Measurements from ENCODE around the gene DCLK1. TPM values are rescaled to one million over a fixed set of nuclear protein-coding genes. Genes with fewer than 3 reads are reported as not detected.

Gene DCLK1
- total and polyA plus RNA-seq, 4 experiments from 2014 or later: not detected

GRCh38 chr13:35768551-35768950 is 362.6 kb downstream of the DCLK1 start:
- CTCF ChIA-PET (ENCODE audit: partially characterized antibody): no interaction called here
- H3K9me3 Mint-ChIP-seq: peaks cover 0 to 3% (median 0%) of the 10 kb centered on the region in 8 donors

GRCh38 chr13:35768073-35768472 is 363.1 kb downstream of the DCLK1 start:
- no peaks in the 10 kb centered on the region for H3K36me3 Mint-ChIP-seq
- H3K27ac Mint-ChIP-seq: no peak overlapping the region
- CTCF ChIA-PET (ENCODE audit: partially characterized antibody): no interaction called here
- no peaks in the 10 kb centered on the region for H3K4me1 Mint-ChIP-seq
- DNase-seq: no peak
- Histone ChIP-seq H3K9me3 (ENCODE audit: control insufficient read depth in 1 of 2, low read length in 2 of 2) (no peaks in the 10 kb centered on the region), H3K27ac (ENCODE audit: low read depth, low read length) (no peak overlapping the region), H3K4me3 (ENCODE audit: low read length in 2 of 2) (no peak overlapping the region), H3K36me3 (ENCODE audit: insufficient read depth, low read length) (no peaks in the 10 kb centered on the region), H3K27me3 (ENCODE audit: insufficient read depth, low read length) (no peaks in the 10 kb centered on the region), H3K4me1 (ENCODE audit: insufficient read depth, low read length) (no peaks in the 10 kb centered on the region)
- H3K9me3 Mint-ChIP-seq: peaks cover 0 to 3% (median 0%) of the 10 kb centered on the region in 8 donors
- no peaks in the 10 kb centered on the region for H3K27me3 Mint-ChIP-seq
- no peak overlapping the region for H3K4me3 Mint-ChIP-seq
- POLR2A ChIA-PET (ENCODE audit: partially characterized antibody): no interaction called here
- intact Hi-C loops (cut with micrococcal nuclease): no loop called here

More at GRCh38 chr13:35768551-35768950, 362.6 kb downstream of the DCLK1 start:
- Mint-ChIP-seq H3K4me3 (no peak overlapping the region), H3K27me3 (no peaks in the 10 kb centered on the region), H3K4me1 (no peaks in the 10 kb centered on the region), H3K27ac (no peak overlapping the region), H3K36me3 (no peaks in the 10 kb centered on the region)
- Histone ChIP-seq H3K4me1 (ENCODE audit: insufficient read depth, low read length) (no peaks in the 10 kb centered on the region), H3K4me3 (ENCODE audit: low read length in 2 of 2) (no peak overlapping the region), H3K27me3 (ENCODE audit: insufficient read depth, low read length) (no peaks in the 10 kb centered on the region), H3K36me3 (ENCODE audit: insufficient read depth, low read length) (no peaks in the 10 kb centered on the region), H3K27ac (ENCODE audit: low read depth, low read length) (no peak overlapping the region), H3K9me3 (ENCODE audit: control insufficient read depth in 1 of 2, low read length in 2 of 2) (no peaks in the 10 kb centered on the region)
- intact Hi-C loops (cut with micrococcal nuclease): no loop called here
- DNase-seq: no peak
- POLR2A ChIA-PET (ENCODE audit: partially characterized antibody): no interaction called here

- Histone ChIP-seq H3K36me3 (ENCODE audit: insufficient read depth, low read length) (no peaks in the 10 kb centered on the region), H3K4me1 (ENCODE audit: insufficient read depth, low read length) (no peaks in the 10 kb centered on the region), H3K27me3 (ENCODE audit: insufficient read depth, low read length) (no peaks in the 10 kb centered on the region), H3K9me3 (ENCODE audit: control insufficient read depth in 1 of 2, low read length in 2 of 2) (no peaks in the 10 kb centered on the region), H3K4me3 (ENCODE audit: low read length in 2 of 2) (no peak overlapping the region), H3K27ac (ENCODE audit: low read depth, low read length) (no peak overlapping the region)
- H3K27ac Mint-ChIP-seq: no peak overlapping the region
- intact Hi-C loops (cut with micrococcal nuclease): no loop called here
- H3K4me1 Mint-ChIP-seq: no peaks in the 10 kb centered on the region
- no peak overlapping the region for H3K4me3 Mint-ChIP-seq
- DNase-seq: no peak
- ChIA-PET POLR2A (ENCODE audit: partially characterized antibody) (no interaction called here), CTCF (ENCODE audit: partially characterized antibody) (no interaction called here)
- H3K27me3 Mint-ChIP-seq: no peaks in the 10 kb centered on the region
- H3K36me3 Mint-ChIP-seq: no peaks in the 10 kb centered on the region
- peaks cover 0 to 3% (median 0%) of the 10 kb centered on the region in 8 donors for H3K9me3 Mint-ChIP-seq
Observed at GRCh38 chr13:35767256-35767976, 363.8 kb downstream of the DCLK1 start.

GRCh38 chr13:35766663-35767062 is 364.5 kb downstream of the DCLK1 start:
- Histone ChIP-seq H3K36me3 (ENCODE audit: insufficient read depth, low read length) (no peaks in the 10 kb centered on the region), H3K9me3 (ENCODE audit: control insufficient read depth in 1 of 2, low read length in 2 of 2) (no peaks in the 10 kb centered on the region), H3K4me1 (ENCODE audit: insufficient read depth, low read length) (no peaks in the 10 kb centered on the region), H3K27ac (ENCODE audit: low read depth, low read length) (no peak overlapping the region), H3K27me3 (ENCODE audit: insufficient read depth, low read length) (no peaks in the 10 kb centered on the region), H3K4me3 (ENCODE audit: low read length in 2 of 2) (no peak overlapping the region)
- H3K27ac Mint-ChIP-seq: no peak overlapping the region
- ChIA-PET POLR2A (ENCODE audit: partially characterized antibody) (no interaction called here), CTCF (ENCODE audit: partially characterized antibody) (no interaction called here)
- H3K9me3 Mint-ChIP-seq: peaks cover 0 to 3% (median 0%) of the 10 kb centered on the region in 8 donors
- DNase-seq: no peak
- no peaks in the 10 kb centered on the region for H3K27me3 Mint-ChIP-seq
- no peaks in the 10 kb centered on the region for H3K4me1 Mint-ChIP-seq
- H3K36me3 Mint-ChIP-seq: no peaks in the 10 kb centered on the region
- intact Hi-C loops (cut with micrococcal nuclease): no loop called here
- no peak overlapping the region for H3K4me3 Mint-ChIP-seq

- H3K27ac Mint-ChIP-seq: no peak overlapping the region
- Histone ChIP-seq H3K27ac (ENCODE audit: low read depth, low read length) (no peak overlapping the region), H3K4me3 (ENCODE audit: low read length in 2 of 2) (no peak overlapping the region), H3K27me3 (ENCODE audit: insufficient read depth, low read length) (no peaks in the 10 kb centered on the region), H3K36me3 (ENCODE audit: insufficient read depth, low read length) (no peaks in the 10 kb centered on the region), H3K9me3 (ENCODE audit: control insufficient read depth in 1 of 2, low read length in 2 of 2) (no peaks in the 10 kb centered on the region), H3K4me1 (ENCODE audit: insufficient read depth, low read length) (no peaks in the 10 kb centered on the region)
- H3K27me3 Mint-ChIP-seq: no peaks in the 10 kb centered on the region
- DNase-seq: no peak
- intact Hi-C loops (cut with micrococcal nuclease): no loop called here
- H3K36me3 Mint-ChIP-seq: no peaks in the 10 kb centered on the region
- no peak overlapping the region for H3K4me3 Mint-ChIP-seq
- H3K9me3 Mint-ChIP-seq: peaks cover 0 to 3% (median 0%) of the 10 kb centered on the region in 8 donors
- ChIA-PET POLR2A (ENCODE audit: partially characterized antibody) (no interaction called here), CTCF (ENCODE audit: partially characterized antibody) (no interaction called here)
- H3K4me1 Mint-ChIP-seq: no peaks in the 10 kb centered on the region
Observed at GRCh38 chr13:35765941-35766340, 365.2 kb downstream of the DCLK1 start.

GRCh38 chr13:35765366-35765765 is 365.8 kb downstream of the DCLK1 start:
- H3K9me3 ChIP-seq (ENCODE audit: control insufficient read depth in 1 of 2, low read length in 2 of 2): no peaks in the 10 kb centered on the region
- no peaks in the 10 kb centered on the region for H3K36me3 Mint-ChIP-seq
- no peak overlapping the region for H3K4me3 Mint-ChIP-seq
- peaks cover 0 to 3% (median 0%) of the 10 kb centered on the region in 8 donors for H3K9me3 Mint-ChIP-seq
- ChIA-PET CTCF (ENCODE audit: partially characterized antibody) (no interaction called here), POLR2A (ENCODE audit: partially characterized antibody) (no interaction called here)
- no peaks in the 10 kb centered on the region for H3K4me1 Mint-ChIP-seq
- no peak overlapping the region for H3K27ac ChIP-seq (ENCODE audit: low read depth, low read length)
- H3K27ac Mint-ChIP-seq: no peak overlapping the region
- H3K27me3 Mint-ChIP-seq: no peaks in the 10 kb centered on the region
- H3K4me1 ChIP-seq (ENCODE audit: insufficient read depth, low read length): no peaks in the 10 kb centered on the region
- H3K27me3 ChIP-seq (ENCODE audit: insufficient read depth, low read length): no peaks in the 10 kb centered on the region
- H3K4me3 ChIP-seq (ENCODE audit: low read length in 2 of 2): no peak overlapping the region
- intact Hi-C loops (cut with micrococcal nuclease): no loop called here
- DNase-seq: no peak
- no peaks in the 10 kb centered on the region for H3K36me3 ChIP-seq (ENCODE audit: insufficient read depth, low read length)

GRCh38 chr13:35764326-35765015 is 366.7 kb downstream of the DCLK1 start:
- no peaks in the 10 kb centered on the region for H3K36me3 ChIP-seq (ENCODE audit: insufficient read depth, low read length)
- Mint-ChIP-seq H3K9me3 (peaks cover 0 to 5% (median under 1%) of the 10 kb centered on the region in 8 donors), H3K36me3 (no peaks in the 10 kb centered on the region), H3K4me1 (no peaks in the 10 kb centered on the region), H3K4me3 (no peak overlapping the region), H3K27ac (no peak overlapping the region), H3K27me3 (no peaks in the 10 kb centered on the region)
- no peak for DNase-seq
- ChIA-PET CTCF (ENCODE audit: partially characterized antibody) (no interaction called here), POLR2A (ENCODE audit: partially characterized antibody) (no interaction called here)
- no peaks in the 10 kb centered on the region for H3K9me3 ChIP-seq (ENCODE audit: control insufficient read depth in 1 of 2, low read length in 2 of 2)
- intact Hi-C loops (cut with micrococcal nuclease): no loop called here
- H3K27ac ChIP-seq (ENCODE audit: low read depth, low read length): no peak overlapping the region
- H3K4me3 ChIP-seq (ENCODE audit: low read length in 2 of 2): no peak overlapping the region
- no peaks in the 10 kb centered on the region for H3K4me1 ChIP-seq (ENCODE audit: insufficient read depth, low read length)
- no peaks in the 10 kb centered on the region for H3K27me3 ChIP-seq (ENCODE audit: insufficient read depth, low read length)
